ENCODE measurements around the gene KRTAP4-6. TPM values are rescaled to one million over a fixed set of nuclear protein-coding genes. Genes with fewer than 3 reads are reported as not detected.
"Not testable (repeated sequence)": the region's sequence is repeated elsewhere in the genome, so short reads cannot be mapped to it uniquely, and the experiment has no call there.

Gene KRTAP4-6
- total RNA-seq, 1 donor from 2014 or later, result not detected

- Histone ChIP-seq H3K27me3 (ENCODE audit: low read depth) (peaks cover 3% of the 10 kb centered on the region), H3K4me3 (no peak within 1 kb of the TSS), H3K4me1 (no peaks in the 10 kb centered on the region), H3K36me3 (no peaks in the 10 kb centered on the region), H3K9me3 (no peaks in the 10 kb centered on the region), H3K27ac (no peak within 1 kb of the TSS)
- ATAC-seq (no peak), DNase-seq (no peak)
- intact Hi-C loops (cut with DNase I), result no loop called here
- TF ChIP-seq, protein P1, sequence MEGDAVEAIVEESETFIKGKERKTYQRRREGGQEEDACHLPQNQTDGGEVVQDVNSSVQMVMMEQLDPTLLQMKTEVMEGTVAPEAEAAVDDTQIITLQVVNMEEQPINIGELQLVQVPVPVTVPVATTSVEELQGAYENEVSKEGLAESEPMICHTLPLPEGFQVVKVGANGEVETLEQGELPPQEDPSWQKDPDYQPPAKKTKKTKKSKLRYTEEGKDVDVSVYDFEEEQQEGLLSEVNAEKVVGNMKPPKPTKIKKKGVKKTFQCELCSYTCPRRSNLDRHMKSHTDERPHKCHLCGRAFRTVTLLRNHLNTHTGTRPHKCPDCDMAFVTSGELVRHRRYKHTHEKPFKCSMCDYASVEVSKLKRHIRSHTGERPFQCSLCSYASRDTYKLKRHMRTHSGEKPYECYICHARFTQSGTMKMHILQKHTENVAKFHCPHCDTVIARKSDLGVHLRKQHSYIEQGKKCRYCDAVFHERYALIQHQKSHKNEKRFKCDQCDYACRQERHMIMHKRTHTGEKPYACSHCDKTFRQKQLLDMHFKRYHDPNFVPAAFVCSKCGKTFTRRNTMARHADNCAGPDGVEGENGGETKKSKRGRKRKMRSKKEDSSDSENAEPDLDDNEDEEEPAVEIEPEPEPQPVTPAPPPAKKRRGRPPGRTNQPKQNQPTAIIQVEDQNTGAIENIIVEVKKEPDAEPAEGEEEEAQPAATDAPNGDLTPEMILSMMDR (IDR thresholded peaks at IDR 0.05), result no peak
These were observed 27.8 kb upstream of the KRTAP4-6 start, which contains the start of gene KRTAP4-3 for GRCh38 chr17:41168121-41168520. TSS of gene KRTAP4-3 (minus strand) at chr17:41168221. CDS start at chr17:41168172, 49 bp downstream.

- no peak for ATAC-seq
- no peak overlapping the region for H3K27ac ChIP-seq
- no peak for DNase-seq
- peaks cover 3% of the 10 kb centered on the region for H3K27me3 ChIP-seq (ENCODE audit: low read depth)
- intact Hi-C loops (cut with DNase I), result no loop called here
- H3K4me1 ChIP-seq, result no peaks in the 10 kb centered on the region
- H3K36me3 ChIP-seq, result no peaks in the 10 kb centered on the region
- TF ChIP-seq, protein P1 (IDR thresholded peaks at IDR 0.05), result no peak
- H3K4me3 ChIP-seq, result no peak overlapping the region
- no peaks in the 10 kb centered on the region for H3K9me3 ChIP-seq
These were observed 27.2 kb upstream of the KRTAP4-6 start for GRCh38 chr17:41167561-41167960.

DNA sequence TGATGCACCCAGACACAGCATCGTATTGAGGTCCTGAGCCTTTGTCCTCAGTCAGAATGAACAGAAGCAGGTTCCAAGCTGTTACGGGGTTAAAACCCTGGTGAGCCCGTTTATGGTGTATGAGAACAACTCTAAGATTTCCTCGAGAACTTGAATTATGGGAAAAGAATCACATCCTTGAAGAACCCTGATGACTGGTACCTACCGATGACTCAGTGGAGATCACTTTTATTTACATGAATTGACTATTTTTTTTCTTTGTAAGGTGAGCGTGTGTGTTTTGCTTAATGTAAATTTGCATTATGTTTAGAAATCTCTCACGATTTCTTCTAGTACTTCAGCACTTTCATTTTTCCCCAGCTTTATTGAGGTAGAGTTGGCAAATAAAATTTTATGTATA lies 23.5 kb upstream of the KRTAP4-6 start:
- Histone ChIP-seq H3K4me3 (no peak overlapping the region), H3K27me3 (ENCODE audit: low read depth) (peaks cover 3% of the 10 kb centered on the region), H3K27ac (no peak overlapping the region), H3K4me1 (no peaks in the 10 kb centered on the region), H3K9me3 (no peaks in the 10 kb centered on the region), H3K36me3 (no peaks in the 10 kb centered on the region)
- no peak for DNase-seq
- intact Hi-C loops (cut with DNase I), result no loop called here
- no peak for ATAC-seq
- TF ChIP-seq, protein P1 (IDR thresholded peaks at IDR 0.05), result no peak

- intact Hi-C loops (cut with DNase I), result no loop called here
These were observed 20.3 kb upstream of the KRTAP4-6 start, which contains the start of gene KRTAP4-4 for GRCh38 chr17:41160648-41161047. TSS of gene KRTAP4-4 (minus strand) at chr17:41160748. CDS start at chr17:41160691, 57 bp downstream.

GRCh38 chr17:41160190-41160589 lies 19.8 kb upstream of the KRTAP4-6 start:
- DNase-seq; H3K27ac ChIP-seq; H3K4me1 ChIP-seq; H3K36me3 ChIP-seq; ATAC-seq; H3K9me3 ChIP-seq; H3K4me3 ChIP-seq; H3K27me3 ChIP-seq (ENCODE audit: low read depth); intact Hi-C loops (cut with DNase I): not testable (repeated sequence)

More at GRCh38 chr17:41160648-41161047, 20.3 kb upstream of the KRTAP4-6 start, which contains the start of gene KRTAP4-4:
- H3K27ac ChIP-seq, result no peak within 1 kb of the TSS
- DNase-seq, result no peak
- peaks cover 11% of the 10 kb centered on the region for H3K27me3 ChIP-seq (ENCODE audit: low read depth)
- TF ChIP-seq, protein P1 (IDR thresholded peaks at IDR 0.05), result no peak
- no peaks in the 10 kb centered on the region for H3K9me3 ChIP-seq
- H3K4me1 ChIP-seq, result no peaks in the 10 kb centered on the region
- no peak within 1 kb of the TSS for H3K4me3 ChIP-seq
- H3K36me3 ChIP-seq, result no peaks in the 10 kb centered on the region
- no peak for ATAC-seq

GRCh38 chr17:41153856-41154255 lies 13.5 kb upstream of the KRTAP4-6 start:
- peaks cover 12% of the 10 kb centered on the region for H3K27me3 ChIP-seq (ENCODE audit: low read depth)
- TF ChIP-seq, protein P1 (IDR thresholded peaks at IDR 0.05), result no peak
- H3K4me3 ChIP-seq, result no peak overlapping the region
- H3K9me3 ChIP-seq, result no peaks in the 10 kb centered on the region
- ATAC-seq (no peak), DNase-seq (no peak)
- no peaks in the 10 kb centered on the region for H3K4me1 ChIP-seq
- H3K36me3 ChIP-seq, result no peaks in the 10 kb centered on the region
- intact Hi-C loops (cut with DNase I), result no loop called here
- H3K27ac ChIP-seq, result no peak overlapping the region
